Colonic mucosa (tissue), 4 donors: ENCODE measurements around the gene SLC9A9. TPM values are rescaled to one million over a fixed set of nuclear protein-coding genes. Genes with fewer than 3 reads are reported as not detected.

Source experiments
- DNase-seq: peaks from one replicate; pipeline ENCODE4 v3.0.0-alpha.2; 2020
- H3K27ac ChIP-seq: fragments of 200-600 bp; one replicate; pipeline ENCODE4 v1.8.0; 2021
- H3K27me3 ChIP-seq: fragments of 200-600 bp; one replicate; pipeline ENCODE4 v1.8.0; 2021
- H3K36me3 ChIP-seq: fragments of 200-600 bp; one replicate; pipeline ENCODE4 v1.8.0; 2021
- H3K4me1 ChIP-seq: fragments of 200-600 bp; one replicate; pipeline ENCODE4 v1.8.0; 2021; ENCODE audit warnings: mild to moderate bottlenecking
- H3K4me3 ChIP-seq: fragments of 200-600 bp; one replicate; pipeline ENCODE4 v1.8.0; 2021
- H3K9ac ChIP-seq, 2 donors: one replicate each; pipeline ENCODE4 v1.7.0; 2013; ENCODE audit warnings: control low read depth in 2 of 2, low read depth in 2 of 2, low read length in 2 of 2
- H3K9me3 ChIP-seq: fragments of 200-600 bp; one replicate; pipeline ENCODE4 v1.8.0; 2021
- intact Hi-C: fragments of 100-400 bp; cut with DNase I; formaldehyde crosslinking; loops from one replicate; pipeline ENCODE4 v1.14.1; 2022
- total RNA-seq, 2 donors: library from RNA; stranded (reverse); fragmentation: NEBNext Ultra II Directional in 1 of 2; extraction: Animal tissue kit (Norgen Biotek cat#: 25700) in 1 of 2; gene quantifications; one replicate each; pipeline ENCODE4 v1.2.1, GENCODE V29; 2021
- TF ChIP-seq, protein P1 (sequence below): fragments of 200-600 bp; IDR thresholded peaks from one replicate; pipeline ENCODE4 v1.8.0; 2022; ENCODE audit warnings: antibody characterized with exemption, mild to moderate bottlenecking
- donor health status: healthy.
- donor health status: DM: no; HTN: no; CAD: no.
- donor health status: DM: no; HTN: no; CAD: no.

SLC9A9 gene
- 1 to 10 TPM; 2.5 to 6.5 TPM for total RNA-seq

DNA sequence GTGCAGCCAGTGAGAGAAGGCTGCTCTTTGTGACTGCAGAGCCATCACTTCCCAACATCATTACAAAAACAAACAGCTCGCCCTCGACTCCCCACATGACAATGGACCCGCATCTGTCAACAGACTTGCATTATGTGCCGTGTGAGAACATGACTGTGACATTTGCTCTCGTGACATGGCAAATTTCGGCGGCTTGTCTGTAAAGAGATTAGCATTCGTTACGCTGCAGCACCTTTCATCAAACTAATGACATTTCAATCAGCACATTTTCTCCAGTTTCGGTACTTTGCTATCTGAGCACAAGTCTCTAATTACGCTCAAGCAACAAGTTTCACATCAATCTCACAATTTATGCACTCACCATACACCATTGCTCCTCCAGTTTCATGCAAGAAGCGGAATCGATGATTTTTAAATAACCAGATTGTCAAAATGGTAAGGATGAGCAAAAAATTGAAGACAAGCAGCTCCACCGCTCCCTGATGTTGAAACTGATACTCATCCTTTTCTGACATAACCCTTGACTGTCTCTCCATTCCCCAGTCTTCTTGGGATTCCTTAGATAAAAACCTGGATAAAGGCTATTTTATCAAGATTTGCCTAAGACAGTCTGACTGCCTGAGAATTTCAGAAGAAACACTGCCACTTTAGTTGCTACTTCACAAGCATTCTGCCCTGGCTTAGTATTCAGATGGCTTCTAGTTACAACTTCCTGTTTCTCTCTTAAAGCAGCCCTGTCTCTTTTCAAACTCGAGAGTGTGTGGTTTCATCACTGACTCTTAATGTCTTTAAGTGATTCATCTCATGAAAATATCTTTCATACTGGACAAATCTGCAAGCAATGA, at the start of gene SLC9A9:
SLC9A9 (minus strand) TSS at position 682 of the 845 bp plus-strand sequence; CDS start at position 536, 146 bp downstream.
- Histone ChIP-seq H3K9me3 (no peaks in the 10 kb centered on the region), H3K27ac (peak within 1 kb of the TSS; percentile 53), H3K4me1 (no peaks in the 10 kb centered on the region), H3K9ac (peak within 1 kb of the TSS; percentile 58 to 78), H3K27me3 (no peaks in the 10 kb centered on the region), H3K4me3 (peak within 1 kb of the TSS; percentile 35), H3K36me3 (no peaks in the 10 kb centered on the region)
- intact Hi-C loops, result no loop called here
- DNase-seq, result peak; percentile 30
- TF ChIP-seq, protein P1, sequence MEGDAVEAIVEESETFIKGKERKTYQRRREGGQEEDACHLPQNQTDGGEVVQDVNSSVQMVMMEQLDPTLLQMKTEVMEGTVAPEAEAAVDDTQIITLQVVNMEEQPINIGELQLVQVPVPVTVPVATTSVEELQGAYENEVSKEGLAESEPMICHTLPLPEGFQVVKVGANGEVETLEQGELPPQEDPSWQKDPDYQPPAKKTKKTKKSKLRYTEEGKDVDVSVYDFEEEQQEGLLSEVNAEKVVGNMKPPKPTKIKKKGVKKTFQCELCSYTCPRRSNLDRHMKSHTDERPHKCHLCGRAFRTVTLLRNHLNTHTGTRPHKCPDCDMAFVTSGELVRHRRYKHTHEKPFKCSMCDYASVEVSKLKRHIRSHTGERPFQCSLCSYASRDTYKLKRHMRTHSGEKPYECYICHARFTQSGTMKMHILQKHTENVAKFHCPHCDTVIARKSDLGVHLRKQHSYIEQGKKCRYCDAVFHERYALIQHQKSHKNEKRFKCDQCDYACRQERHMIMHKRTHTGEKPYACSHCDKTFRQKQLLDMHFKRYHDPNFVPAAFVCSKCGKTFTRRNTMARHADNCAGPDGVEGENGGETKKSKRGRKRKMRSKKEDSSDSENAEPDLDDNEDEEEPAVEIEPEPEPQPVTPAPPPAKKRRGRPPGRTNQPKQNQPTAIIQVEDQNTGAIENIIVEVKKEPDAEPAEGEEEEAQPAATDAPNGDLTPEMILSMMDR, result no peak

DNA sequence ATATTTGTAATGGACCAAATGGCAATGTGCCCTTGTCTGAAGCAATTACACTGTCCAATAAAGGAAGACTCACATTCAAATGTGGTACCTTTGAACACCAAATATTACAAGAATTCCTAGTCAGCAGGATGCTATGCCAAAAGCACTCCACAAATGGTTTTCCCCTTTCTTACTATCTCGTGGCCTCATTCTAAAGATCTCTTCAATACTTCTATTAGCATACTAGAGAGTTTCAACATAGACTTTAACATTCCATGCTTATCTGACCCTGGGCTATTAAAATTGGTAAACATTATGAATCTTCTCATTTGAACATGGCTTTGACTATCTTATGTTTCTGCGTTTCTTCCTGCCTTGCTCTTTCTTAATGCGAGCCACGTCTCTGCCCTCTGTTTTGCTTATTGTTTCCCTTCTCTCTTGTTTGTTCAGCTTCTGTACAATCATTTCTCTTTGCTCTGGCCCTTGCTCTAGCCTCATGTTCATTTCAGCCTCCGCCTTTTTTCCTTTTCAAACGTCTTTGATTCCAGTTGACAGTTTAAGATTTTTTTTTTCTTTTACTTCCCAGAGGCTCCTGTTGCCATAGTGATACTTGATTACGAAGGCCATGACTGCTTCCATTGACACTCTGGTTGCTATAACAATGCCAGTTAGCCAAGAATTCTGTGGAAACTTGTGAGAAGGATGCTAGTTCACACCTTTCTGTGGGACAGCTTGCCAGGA, 49.5 kb upstream of the SLC9A9 start:
- no peak for DNase-seq
- Histone ChIP-seq H3K4me3 (no peak overlapping the region), H3K9me3 (no peaks in the 10 kb centered on the region), H3K9ac (no peak overlapping the region), H3K36me3 (no peaks in the 10 kb centered on the region), H3K27me3 (no peaks in the 10 kb centered on the region), H3K4me1 (no peaks in the 10 kb centered on the region), H3K27ac (no peak overlapping the region)
- TF ChIP-seq, protein P1, result no peak
- intact Hi-C loops, result no loop called here

DNA sequence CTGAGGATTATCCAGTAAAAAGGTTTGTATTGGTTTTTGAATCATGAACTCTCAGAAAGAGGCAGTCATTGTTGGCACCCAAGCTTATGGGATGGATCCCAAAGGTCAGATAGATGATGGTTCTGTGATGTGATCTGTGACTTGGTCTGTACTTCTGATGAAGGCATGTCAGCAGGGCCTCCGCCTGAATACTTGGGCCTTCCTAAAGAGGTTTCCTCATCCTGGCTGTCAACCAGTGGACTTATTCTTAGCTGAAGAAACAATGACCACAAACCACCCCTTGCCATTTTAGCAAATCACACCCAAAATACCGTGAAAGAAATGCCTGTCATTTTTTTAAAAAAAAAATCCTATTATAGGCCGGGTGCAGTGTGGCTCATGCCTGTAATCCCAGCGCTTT, 48.2 kb upstream of the SLC9A9 start:
- TF ChIP-seq, protein P1, result no peak
- no peak overlapping the region for H3K27ac ChIP-seq
- intact Hi-C loops, result no loop called here
- H3K36me3 ChIP-seq, result no peaks in the 10 kb centered on the region
- DNase-seq, result no peak
- H3K9ac ChIP-seq, result no peak overlapping the region
- H3K4me1 ChIP-seq, result no peaks in the 10 kb centered on the region
- H3K4me3 ChIP-seq, result no peak overlapping the region
- H3K27me3 ChIP-seq, result no peaks in the 10 kb centered on the region
- H3K9me3 ChIP-seq, result no peaks in the 10 kb centered on the region

DNA sequence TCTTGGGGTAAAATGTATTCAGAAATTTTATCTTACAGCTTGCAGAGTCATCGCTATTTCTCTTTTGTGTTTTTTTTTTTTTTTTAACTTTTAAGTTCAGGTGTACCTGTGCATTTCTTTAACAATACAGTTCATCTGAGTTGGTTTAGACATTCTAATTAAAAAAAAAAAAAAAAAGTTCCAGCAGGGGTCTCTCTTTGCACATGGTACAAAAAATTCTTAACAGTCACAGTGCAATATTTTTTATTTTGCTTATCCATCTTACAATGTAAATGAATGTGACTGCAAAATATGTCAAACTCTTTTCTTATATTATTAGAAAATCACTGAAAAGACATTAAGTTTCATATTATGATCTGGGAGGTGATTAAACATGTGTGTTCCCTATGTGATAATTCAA, 47.5 kb upstream of the SLC9A9 start:
- H3K36me3 ChIP-seq, result no peaks in the 10 kb centered on the region
- no peak overlapping the region for H3K4me3 ChIP-seq
- H3K9me3 ChIP-seq, result no peaks in the 10 kb centered on the region
- intact Hi-C loops, result no loop called here
- TF ChIP-seq, protein P1, result no peak
- no peak for DNase-seq
- H3K4me1 ChIP-seq, result no peaks in the 10 kb centered on the region
- H3K9ac ChIP-seq, result no peak overlapping the region
- H3K27me3 ChIP-seq, result no peaks in the 10 kb centered on the region
- no peak overlapping the region for H3K27ac ChIP-seq

DNA sequence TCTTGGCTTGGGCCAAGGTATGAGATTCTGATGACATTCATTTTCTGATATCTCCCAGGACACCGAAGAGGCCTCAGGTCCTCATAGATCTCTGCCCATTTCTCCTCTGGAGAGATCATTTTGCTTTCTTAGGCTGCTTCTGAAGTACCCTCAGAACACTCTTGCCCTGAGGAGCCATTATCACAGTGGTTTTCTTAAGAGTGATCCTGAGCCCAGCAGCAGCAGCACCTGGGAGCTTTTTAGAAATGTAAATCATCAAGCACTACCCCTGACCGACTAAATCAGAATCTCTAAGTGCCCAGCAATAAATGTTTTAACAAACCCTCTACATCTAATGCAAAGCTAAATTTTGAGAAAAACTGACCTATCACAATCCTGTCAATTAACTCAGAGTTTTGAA, 40.6 kb upstream of the SLC9A9 start:
- Histone ChIP-seq H3K27me3 (no peaks in the 10 kb centered on the region), H3K9ac (no peak overlapping the region), H3K4me3 (no peak overlapping the region), H3K36me3 (no peaks in the 10 kb centered on the region), H3K27ac (no peak overlapping the region), H3K9me3 (no peaks in the 10 kb centered on the region), H3K4me1 (no peaks in the 10 kb centered on the region)
- no peak for DNase-seq
- TF ChIP-seq, protein P1, result no peak
- intact Hi-C loops, result no loop called here
